GM19438 (cell line): ENCODE results near the gene ABCG4.
A peak's percentile ranks its signal among the peaks of the same experiment; 100 is the strongest.
"Not testable (repeated sequence)": the region's sequence is repeated elsewhere in the genome, so short reads cannot be mapped to it uniquely, and the experiment has no call there.

Source experiments
- ATAC-seq: cut with Tn5 transposase; IDR thresholded peaks from one replicate; pipeline ENCODE4 v1.9.1; 2021; ENCODE audit warnings: low read depth; ENCODE audit not compliant: unreplicated experiment

The ABCG4 gene

GRCh38 chr11:119115484-119116234, 33.2 kb upstream of the ABCG4 start:
- no peak for ATAC-seq

DNA sequence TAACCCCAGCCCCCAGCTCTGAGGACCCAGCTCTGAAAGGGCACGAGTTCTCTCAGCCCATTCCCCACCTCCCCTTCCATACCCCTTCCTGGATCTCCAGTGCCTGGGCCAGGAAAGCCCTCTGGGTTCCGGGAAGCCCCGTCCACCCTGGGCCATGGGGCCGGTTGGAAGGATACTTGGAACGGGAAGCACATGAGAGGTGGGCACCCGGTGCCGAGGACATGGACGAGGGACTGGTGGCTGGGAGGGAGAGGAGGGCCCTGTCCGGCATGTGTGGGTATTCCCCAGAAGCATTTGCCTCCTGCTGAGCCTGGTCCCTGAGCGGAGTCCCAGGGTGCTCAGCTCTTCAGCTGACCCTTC, 32.6 kb upstream of the ABCG4 start:
- no peak for ATAC-seq

- ATAC-seq = no peak
Observed at GRCh38 chr11:119116601-119117000, 32.3 kb upstream of the ABCG4 start.

GRCh38 chr11:119117004-119117706, 31.7 kb upstream of the ABCG4 start:
- ATAC-seq = no peak

- ATAC-seq = no peak
Observed at GRCh38 chr11:119118227-119118626, 30.6 kb upstream of the ABCG4 start.

DNA sequence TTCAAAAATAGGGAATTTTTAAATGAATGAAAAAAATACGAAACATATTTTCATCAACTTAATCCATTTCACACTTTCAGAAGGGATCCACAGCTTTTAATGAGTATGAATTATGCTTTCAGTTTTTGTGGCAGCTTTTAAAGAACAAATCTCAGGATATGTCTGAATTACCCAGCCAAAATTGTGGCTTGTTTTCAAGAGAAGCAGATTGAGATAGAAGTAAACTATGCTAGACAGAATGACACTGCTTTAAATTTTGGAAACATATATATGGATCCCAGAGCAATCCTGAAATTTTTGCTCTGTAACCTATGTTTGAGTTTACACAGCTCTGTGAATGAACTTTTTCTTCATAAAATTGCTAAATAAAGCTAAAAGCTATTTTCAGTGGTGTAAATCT, 29.9 kb upstream of the ABCG4 start:
- no peak for ATAC-seq

DNA sequence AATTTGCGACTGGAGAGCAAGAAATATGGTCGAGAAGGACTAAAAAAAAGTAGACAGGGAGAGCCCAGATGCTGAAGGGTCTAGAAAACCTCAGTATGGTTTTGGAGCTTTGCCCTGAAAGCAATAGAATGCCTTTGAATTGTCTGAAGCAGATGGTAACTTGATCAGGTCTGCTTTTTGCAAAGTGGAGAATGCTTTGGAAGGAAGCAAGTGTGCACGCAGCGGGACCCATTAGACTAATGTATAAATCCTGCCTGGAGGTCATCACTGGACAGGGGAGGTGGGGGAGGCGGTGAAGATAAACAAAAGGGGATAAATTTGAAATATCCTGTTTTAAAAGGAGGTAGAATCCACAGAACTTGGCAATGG, 28.2 kb upstream of the ABCG4 start:
- ATAC-seq = no peak

DNA sequence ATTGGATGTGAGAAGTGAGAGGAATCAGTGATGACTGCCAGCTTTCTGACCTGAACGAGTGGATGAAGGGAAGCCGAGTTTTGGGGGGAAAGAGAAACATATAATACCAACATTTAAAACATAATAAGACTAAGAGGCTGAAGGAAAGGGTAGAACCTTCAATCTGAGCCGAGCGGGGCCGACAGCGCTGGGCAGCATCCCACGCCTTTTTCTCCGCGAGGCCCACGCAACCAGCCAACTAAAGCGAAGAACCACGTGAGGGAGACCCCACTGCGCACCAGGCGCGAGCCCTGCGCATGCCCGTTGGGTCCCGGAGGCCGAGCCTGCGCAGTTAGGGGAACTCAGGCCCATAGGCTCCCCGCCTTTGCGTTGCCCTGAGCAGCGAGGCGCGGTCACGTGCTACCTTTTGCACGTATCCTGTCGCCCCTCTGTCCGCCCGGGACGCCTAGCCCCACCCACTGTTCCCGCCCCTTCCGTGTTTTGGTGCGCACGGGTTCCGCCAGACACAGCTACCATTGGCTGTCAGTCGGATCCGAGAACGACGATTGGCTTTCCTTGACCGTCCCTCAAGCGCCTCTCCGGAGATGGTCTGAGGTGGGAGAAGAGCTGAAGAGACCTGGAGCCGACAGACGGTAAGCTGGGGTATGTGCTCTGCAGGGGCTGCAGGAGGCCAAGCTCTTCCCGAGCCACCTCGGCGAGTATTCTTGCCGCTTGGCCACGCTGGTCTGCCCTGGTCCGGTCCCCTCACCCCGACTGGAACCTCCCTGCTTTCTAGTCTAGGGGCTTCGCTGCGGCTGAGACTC, 27.6 kb upstream of the ABCG4 start, which contains the start of gene HINFP:
Gene HINFP, plus strand, starts transcription at position 573 of the 803 bp plus-strand sequence. CDS start 5,365 bp downstream, outside the sequence.
- ATAC-seq = peak; percentile 96

- no peak for ATAC-seq
Observed at GRCh38 chr11:119121811-119122124, 27.1 kb upstream of the ABCG4 start.

- no peak for ATAC-seq
Observed at GRCh38 chr11:119125821-119126220, 23.0 kb upstream of the ABCG4 start.

DNA sequence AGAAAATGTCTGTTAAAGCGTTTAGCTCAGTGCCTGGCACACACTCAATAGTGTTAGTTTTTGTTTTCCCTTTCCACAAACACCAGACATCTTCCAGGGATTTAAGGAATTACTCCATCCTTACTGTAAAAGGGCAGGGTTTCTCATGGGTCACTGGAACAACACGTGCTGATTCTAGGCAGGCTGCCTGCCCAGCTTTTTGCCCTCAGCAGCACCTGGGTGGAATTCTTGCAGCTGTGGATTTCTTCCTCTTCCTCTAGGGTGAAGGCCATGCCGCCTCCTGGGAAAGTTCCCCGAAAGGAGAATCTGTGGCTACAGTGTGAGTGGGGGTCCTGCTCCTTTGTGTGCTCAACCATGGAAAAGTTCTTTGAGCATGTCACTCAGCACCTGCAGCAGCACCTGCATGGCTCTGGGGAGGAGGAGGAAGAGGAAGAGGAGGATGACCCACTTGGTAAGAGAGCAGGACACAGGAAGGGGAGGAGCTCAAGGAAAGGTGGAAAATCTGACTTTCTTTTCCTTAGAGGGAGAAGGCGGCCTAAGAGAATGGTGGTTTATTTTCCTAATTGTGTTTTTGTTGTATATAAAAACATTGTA, 22.1 kb upstream of the ABCG4 start:
- ATAC-seq = no peak

GRCh38 chr11:119130662-119131061, 18.2 kb upstream of the ABCG4 start:
- no peak for ATAC-seq

DNA sequence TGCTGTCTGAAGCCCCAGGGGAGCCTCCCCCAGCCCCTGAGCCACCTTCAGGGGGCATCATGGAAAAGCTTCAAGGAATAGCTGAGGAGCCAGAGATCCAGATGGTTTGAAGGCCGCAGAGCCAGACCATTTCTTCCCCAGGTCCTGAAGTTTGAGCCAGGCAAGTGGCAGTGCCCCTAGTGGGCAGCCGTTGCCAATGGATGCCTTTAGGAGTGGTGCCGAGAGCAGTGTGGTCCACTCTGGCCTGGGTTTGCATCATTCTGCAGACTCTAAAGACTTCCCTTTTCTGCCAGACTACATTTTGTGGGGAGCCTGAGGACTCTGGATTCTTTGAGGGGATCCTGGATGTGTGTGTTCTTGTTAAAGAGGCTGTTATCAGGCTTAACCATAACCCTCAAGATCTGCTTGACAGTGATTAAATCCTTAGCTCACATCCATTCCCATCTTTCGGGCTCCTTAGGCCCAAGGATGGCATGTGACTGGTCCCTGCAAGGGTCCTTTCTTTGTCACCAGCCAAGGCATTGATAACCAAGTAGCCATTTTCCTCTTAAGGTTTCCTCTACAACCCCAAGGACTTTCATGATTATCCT, 14.4 kb upstream of the ABCG4 start:
- ATAC-seq = no peak

DNA sequence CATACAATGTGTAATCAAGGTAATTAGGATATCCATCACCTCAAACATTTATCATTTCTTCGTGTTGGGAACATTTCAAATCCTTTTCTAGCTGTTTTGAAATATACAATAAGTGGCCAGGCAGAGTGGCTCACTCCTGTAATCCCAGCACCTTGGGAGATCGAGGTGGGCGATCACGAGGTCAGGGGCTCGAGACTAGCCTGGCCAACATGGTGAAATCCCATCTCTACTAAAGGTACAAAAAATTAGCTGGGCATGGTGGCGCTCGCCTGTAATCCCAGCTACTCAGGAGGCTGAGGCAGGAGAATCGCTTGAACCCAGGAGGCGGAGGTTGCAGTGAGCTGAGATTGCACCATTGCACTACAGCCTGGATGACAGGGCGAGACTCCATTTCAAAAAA, 9.6 kb upstream of the ABCG4 start:
- not testable (repeated sequence) for ATAC-seq

DNA sequence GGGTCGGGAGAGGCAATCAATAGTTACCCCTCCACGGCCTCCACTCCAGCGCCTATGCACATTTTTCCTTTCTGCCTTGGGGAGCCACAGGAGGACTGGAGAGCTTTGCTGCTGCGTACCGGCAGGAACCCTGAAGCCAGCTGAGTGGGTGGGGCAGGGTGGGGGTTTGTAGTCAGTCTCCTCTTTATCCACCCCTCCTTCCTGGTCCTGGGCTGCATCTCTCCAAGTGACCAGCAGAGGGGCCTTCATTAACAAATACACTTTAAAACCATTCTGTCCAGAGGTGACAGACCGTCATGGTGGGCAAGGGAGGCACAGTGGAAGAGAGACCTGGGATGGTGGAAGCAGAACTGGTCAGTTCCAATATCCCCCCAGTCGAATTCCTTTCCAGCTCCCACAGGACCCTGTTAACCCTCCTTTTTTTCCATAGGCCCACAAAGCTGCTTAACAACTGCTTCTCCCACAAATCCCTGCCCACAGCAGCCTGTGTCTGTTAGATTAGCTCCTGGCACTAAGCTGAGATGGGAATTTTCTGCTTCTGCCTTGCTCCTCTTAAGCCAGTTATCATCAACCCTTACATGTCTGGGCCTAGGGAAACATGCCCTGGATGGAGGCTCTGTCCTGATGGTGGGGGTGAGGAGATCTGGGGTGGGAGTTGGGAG, 3.9 kb upstream of the ABCG4 start:
- ATAC-seq = no peak

DNA sequence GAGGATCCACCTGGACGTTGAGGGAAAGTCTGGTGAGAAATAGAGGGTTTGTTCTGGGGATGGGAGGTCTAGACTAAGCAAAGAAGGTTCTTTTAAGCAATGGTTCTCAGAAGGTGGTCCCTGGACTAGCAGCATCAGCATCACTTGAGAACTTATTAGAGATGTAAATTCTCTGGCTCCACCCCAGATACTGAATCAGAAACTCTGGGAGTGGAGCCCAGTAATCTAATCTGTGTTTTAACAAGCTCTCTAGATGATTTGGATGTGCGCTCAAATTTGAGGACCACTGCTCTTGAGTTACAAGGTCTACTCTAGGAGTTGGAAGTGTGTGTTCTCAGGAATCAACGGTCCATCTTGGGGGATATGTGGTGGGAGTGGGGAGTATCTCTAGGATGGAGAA, 3.3 kb upstream of the ABCG4 start:
- ATAC-seq = no peak

DNA sequence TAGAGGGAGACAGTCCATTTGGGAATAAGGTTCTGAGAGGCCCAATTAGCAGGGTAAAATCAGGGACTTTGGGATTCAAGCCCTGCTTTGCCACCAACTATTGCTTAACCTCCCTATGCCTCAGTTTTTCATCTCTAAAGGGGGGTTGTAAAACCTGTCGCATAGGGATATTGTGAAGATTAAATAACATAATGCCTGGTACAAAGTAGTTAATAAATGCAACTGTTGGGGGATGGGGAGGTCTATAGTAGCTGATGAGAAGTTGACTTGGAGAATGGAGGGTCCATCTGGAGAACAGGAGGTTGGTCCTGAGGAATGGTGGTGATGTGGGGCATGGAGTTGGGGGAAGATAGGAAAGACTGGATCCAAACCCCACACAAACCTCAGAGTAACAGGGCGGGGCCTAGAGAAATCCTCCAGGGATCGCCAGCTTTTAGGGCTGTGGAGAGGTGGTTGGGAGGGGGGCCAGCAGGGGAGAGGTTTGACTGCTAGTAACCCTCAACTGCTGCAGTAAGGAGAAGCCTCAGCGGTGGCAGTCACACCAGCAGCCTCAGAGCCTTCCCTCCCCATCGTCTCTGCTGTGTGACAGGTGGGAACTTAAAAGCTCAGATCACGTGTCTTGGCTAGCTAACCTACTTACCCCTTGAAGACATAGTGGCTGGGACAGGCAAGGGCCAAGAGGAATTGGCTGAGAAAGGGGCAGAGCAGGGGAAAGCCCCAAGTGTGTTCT, 1.1 kb upstream of the ABCG4 start:
- ATAC-seq = no peak

DNA sequence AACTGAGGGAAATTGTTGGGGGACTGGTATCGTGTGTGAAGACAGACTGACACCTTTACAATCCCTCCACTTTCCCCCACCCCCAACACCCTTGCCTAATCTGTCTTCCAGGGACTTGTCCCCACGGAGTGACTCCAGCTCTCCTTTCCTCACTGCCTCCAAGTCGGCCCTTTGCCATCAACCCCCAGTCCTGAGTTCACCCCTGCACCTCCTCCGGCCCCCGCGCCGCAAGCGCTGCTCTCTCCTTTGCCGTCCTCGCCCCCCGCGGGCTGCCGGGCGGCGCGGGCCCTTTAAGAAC, 183 bp upstream of the ABCG4 start:
- ATAC-seq = no peak

- ATAC-seq = no peak
Observed at GRCh38 chr11:119149786-119150275, 979 bp downstream of the ABCG4 start.

GRCh38 chr11:119152043-119152442, 3.2 kb downstream of the ABCG4 start:
- no peak for ATAC-seq
